ENCODE measurements around the gene AFTPH. TPM values are rescaled to one million over a fixed set of nuclear protein-coding genes. Genes with fewer than 3 reads are reported as not detected.

AFTPH gene
- polyA plus RNA-seq, 1 experiment, result 10.9 TPM

DNA sequence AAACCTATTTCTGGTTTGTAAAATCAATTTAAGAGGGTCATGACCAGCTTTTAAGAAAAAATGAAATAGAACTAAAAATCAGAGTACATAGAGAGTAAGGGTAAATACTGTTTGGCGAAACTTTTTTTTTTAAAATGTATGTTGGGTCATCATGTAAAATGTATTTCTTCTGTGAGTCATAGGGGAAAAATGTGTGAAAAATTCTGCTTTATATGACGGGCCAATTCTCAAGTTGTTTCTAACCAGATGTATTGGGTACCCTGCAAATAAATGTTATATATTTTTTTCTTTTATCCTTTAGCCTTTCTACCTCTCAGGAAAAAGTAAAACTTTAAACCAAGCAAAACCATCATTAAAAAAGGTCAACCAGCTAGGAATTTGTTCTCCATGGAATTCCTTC is 13.9 kb downstream of the AFTPH start:
- TF ChIP-seq, protein P1, sequence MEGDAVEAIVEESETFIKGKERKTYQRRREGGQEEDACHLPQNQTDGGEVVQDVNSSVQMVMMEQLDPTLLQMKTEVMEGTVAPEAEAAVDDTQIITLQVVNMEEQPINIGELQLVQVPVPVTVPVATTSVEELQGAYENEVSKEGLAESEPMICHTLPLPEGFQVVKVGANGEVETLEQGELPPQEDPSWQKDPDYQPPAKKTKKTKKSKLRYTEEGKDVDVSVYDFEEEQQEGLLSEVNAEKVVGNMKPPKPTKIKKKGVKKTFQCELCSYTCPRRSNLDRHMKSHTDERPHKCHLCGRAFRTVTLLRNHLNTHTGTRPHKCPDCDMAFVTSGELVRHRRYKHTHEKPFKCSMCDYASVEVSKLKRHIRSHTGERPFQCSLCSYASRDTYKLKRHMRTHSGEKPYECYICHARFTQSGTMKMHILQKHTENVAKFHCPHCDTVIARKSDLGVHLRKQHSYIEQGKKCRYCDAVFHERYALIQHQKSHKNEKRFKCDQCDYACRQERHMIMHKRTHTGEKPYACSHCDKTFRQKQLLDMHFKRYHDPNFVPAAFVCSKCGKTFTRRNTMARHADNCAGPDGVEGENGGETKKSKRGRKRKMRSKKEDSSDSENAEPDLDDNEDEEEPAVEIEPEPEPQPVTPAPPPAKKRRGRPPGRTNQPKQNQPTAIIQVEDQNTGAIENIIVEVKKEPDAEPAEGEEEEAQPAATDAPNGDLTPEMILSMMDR (IDR thresholded peaks at IDR 0.05; ENCODE audit: insufficient read depth, low read depth, low read length), result no peak
- Histone ChIP-seq H3K27me3 (ENCODE audit: control insufficient read depth, insufficient read depth, low read length) (no peaks in the 10 kb centered on the region), H3K4me3 (ENCODE audit: low read depth, low read length) (no peak overlapping the region), H3K36me3 (ENCODE audit: control insufficient read depth, insufficient read depth, low read length) (no peaks in the 10 kb centered on the region)
- CTCF ChIA-PET, result interaction anchor here (1.4 kb wide), 1 partner anchor 19 kb away, joined by 3 read pairs; no protein-coding TSS in a partner anchor
- POLR2A ChIA-PET, result no interaction called here
- DNase-seq (ENCODE audit: low read depth), result no peak

DNA sequence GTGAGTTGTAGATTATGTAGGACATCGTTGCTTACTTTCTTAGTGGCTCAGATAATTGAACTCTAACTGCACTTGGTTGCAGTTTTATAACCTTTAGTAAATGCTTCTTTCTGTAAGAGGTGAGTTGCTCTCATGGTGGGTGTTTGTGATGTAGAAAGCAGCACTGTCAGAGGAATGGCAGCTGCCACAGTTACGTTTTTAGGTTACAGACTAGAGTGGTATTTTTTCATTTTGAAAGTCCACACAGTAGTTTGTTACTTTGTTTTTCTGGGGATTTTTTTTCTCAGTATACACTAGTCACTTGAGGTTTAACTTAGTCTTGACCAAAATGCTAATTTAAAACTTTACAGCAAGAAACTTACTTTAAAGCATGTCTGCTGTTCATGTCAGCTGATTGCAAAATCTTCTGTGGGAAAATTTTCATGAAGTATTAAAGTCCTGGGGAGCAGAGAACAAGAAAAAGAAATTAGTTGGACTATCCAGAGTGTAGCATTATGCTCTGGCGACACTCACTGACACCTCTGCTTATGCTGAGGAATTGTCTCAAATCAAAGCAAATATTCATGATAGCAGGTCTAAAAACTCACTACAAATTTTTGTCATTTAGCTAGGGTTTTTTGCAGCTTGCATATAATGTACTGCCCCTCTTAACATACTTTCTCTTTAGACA is 14.8 kb downstream of the AFTPH start:
- Histone ChIP-seq H3K36me3 (ENCODE audit: control insufficient read depth, insufficient read depth, low read length) (no peaks in the 10 kb centered on the region), H3K4me3 (ENCODE audit: low read depth, low read length) (no peak overlapping the region), H3K27me3 (ENCODE audit: control insufficient read depth, insufficient read depth, low read length) (no peaks in the 10 kb centered on the region)
- ChIA-PET POLR2A (no interaction called here), CTCF (interaction anchor here (1.0 to 1.5 kb wide), 3 partner anchors 12 to 18 kb away, joined by 3 to 4 read pairs (median 3); no protein-coding TSS in a partner anchor)
- no peak for DNase-seq (ENCODE audit: low read depth)
- TF ChIP-seq, protein P1 (IDR thresholded peaks at IDR 0.05; ENCODE audit: insufficient read depth, low read depth, low read length), result no peak

DNA sequence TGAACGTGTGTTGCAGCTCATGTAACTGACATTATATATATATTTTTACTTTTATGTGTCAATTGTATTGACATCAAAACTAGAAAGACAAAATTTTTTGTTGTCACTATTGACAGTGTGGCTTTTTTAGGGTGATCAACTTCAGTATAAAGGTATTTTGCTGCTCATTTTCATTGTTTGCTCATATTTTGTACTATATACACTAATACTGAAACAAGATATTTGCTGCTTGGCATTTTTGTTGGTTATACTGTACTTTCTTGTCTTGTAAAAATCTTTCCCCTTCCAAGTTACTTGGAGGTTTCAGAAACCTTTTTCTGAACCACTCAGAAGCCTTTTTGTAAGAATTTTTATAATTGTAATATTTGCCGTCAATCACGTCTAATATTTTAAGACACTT is 16.5 kb downstream of the AFTPH start:
- POLR2A ChIA-PET, result no interaction called here

DNA sequence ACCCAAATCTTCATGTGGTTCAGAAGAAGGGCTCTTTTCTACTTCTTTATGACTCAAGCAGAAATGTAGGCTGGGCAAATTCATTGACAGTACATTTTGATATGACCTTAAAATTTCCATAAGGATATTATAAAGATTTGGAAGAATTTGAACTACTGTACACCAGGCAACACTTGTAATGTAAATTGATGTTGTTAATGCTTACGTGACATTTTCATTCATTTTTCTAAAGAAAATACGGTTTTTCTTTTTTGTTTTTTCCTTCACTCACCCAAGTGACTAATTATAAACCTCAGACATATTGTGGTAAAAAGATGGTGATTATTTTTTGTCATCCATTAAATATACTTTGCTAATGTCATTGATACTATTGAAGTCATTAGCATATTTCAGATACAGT is 17.4 kb downstream of the AFTPH start:
- no peak overlapping the region for H3K4me3 ChIP-seq (ENCODE audit: low read depth, low read length)
- H3K36me3 ChIP-seq (ENCODE audit: control insufficient read depth, insufficient read depth, low read length), result no peaks in the 10 kb centered on the region
- CTCF ChIA-PET, result no interaction called here
- DNase-seq (ENCODE audit: low read depth), result no peak
- TF ChIP-seq, protein P1 (IDR thresholded peaks at IDR 0.05; ENCODE audit: insufficient read depth, low read depth, low read length), result no peak
- no peaks in the 10 kb centered on the region for H3K27me3 ChIP-seq (ENCODE audit: control insufficient read depth, insufficient read depth, low read length)
- POLR2A ChIA-PET, result no interaction called here

More for the DNA sequence above, 16.5 kb downstream of the AFTPH start:
- Histone ChIP-seq H3K27me3 (ENCODE audit: control insufficient read depth, insufficient read depth, low read length) (no peaks in the 10 kb centered on the region), H3K36me3 (ENCODE audit: control insufficient read depth, insufficient read depth, low read length) (no peaks in the 10 kb centered on the region), H3K4me3 (ENCODE audit: low read depth, low read length) (no peak overlapping the region)
- no peak for DNase-seq (ENCODE audit: low read depth)
- TF ChIP-seq, protein P1 (IDR thresholded peaks at IDR 0.05; ENCODE audit: insufficient read depth, low read depth, low read length), result no peak
- CTCF ChIA-PET, result no interaction called here

DNA sequence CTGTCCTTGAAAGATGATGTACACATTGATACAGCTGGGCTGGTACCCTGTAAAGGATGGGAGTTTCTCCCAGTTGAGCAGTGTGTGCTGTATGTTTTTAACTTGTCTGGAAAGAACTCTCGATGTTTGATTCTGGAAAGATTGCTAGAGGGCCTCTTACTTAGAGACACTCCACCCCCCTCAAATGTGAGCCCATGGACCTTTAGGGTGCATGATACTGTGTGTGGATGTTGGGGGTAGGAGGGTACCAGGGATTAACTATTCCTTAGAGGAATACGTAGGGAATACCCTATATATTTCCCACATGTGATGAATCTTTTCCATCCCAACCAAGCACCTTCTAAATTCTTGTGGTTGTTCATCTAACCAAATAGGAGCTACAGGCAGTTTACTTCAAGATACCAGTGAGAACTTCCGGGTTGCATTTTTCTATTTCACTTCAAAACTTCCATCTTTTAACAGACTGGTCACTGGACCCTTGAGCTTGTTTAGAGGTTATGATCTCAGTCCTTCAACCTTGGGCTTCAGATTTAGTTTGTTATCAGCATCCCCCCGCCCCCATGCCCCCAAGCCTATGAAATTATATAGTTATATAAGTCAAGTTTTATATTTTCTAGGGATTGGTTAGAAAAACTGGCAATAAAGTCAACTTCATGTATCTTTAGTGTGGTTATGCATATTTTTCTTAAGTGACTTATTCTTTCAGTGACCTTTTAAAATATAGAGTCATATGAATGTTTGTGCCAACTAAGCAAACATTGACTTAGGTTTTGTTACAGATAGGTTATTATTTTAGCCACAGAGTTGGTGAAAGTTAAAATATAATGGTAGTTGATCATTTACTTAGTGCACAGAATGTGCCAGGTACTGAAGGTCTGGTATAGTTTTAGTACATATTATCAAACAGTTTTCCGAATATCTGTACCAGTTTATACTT is 18.2 kb downstream of the AFTPH start:
- CTCF ChIA-PET, result no interaction called here
- no peak for DNase-seq (ENCODE audit: low read depth)
- POLR2A ChIA-PET, result no interaction called here
- H3K4me3 ChIP-seq (ENCODE audit: low read depth, low read length), result no peak overlapping the region
- H3K36me3 ChIP-seq (ENCODE audit: control insufficient read depth, insufficient read depth, low read length), result no peaks in the 10 kb centered on the region
- H3K27me3 ChIP-seq (ENCODE audit: control insufficient read depth, insufficient read depth, low read length), result no peaks in the 10 kb centered on the region
- TF ChIP-seq, protein P1 (IDR thresholded peaks at IDR 0.05; ENCODE audit: insufficient read depth, low read depth, low read length), result no peak

All from BJ (cell line).